22Rv1 (cell line): Measurements from ENCODE around the gene VSX2.

ENCODE experiments used
- ZFX ChIP-seq: fragments of 450-650 bp; IDR thresholded peaks from 2 replicates; pipeline ENCODE4 v1.6.1; 2017; ENCODE audit warnings: antibody characterized with exemption, borderline replicate concordance
- TF ChIP-seq, protein P1 (sequence below): fragments of 450-650 bp; IDR thresholded peaks from 2 replicates; pipeline ENCODE4 v1.5.1; 2017; ENCODE audit warnings: mild to moderate bottlenecking

GRCh38 chr14:74255281-74255680 is 16.0 kb downstream of the VSX2 start:
- TF ChIP-seq, protein P1, sequence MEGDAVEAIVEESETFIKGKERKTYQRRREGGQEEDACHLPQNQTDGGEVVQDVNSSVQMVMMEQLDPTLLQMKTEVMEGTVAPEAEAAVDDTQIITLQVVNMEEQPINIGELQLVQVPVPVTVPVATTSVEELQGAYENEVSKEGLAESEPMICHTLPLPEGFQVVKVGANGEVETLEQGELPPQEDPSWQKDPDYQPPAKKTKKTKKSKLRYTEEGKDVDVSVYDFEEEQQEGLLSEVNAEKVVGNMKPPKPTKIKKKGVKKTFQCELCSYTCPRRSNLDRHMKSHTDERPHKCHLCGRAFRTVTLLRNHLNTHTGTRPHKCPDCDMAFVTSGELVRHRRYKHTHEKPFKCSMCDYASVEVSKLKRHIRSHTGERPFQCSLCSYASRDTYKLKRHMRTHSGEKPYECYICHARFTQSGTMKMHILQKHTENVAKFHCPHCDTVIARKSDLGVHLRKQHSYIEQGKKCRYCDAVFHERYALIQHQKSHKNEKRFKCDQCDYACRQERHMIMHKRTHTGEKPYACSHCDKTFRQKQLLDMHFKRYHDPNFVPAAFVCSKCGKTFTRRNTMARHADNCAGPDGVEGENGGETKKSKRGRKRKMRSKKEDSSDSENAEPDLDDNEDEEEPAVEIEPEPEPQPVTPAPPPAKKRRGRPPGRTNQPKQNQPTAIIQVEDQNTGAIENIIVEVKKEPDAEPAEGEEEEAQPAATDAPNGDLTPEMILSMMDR = no peak
- no peak for TF ChIP-seq ZFX
